Measurements from ENCODE around the gene DGCR8.

The DGCR8 gene

DNA sequence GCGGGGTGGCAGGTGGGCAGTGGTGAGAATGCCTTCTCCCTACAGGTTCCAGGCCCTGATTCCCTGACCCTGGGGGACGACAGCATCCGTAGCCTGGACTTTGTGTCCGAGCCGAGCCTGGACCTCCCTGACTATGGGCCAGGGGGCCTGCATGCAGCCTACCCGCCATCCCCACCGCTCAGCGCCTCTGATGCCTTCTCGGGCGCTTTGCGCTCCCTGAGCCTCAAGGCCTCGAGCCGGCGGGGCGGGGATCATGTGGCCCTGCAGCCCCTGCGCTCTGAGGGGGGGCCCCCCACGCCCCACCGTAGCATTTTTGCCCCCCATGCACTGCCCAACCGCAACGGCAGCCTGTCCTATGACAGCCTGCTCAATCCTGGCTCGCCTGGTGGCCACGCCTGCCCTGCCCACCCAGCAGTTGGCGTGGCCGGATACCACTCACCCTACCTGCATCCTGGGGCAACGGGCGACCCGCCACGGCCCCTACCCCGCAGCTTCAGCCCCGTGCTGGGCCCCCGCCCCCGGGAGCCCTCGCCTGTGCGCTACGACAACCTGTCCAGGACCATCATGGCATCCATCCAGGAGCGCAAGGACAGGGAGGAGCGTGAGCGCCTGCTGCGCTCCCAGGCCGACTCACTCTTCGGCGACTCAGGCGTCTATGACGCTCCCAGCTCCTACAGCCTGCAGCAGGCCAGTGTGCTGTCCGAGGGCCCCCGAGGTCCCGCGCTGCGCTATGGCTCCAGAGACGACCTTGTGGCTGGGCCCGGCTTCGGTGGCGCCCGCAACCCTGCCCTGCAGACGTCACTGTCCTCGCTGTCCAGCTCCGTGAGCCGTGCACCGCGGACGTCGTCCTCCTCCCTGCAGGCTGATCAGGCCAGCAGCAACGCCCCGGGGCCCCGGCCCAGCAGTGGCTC is 62.9 kb downstream of the DGCR8 start:
- no peak for DNase-seq

DNA sequence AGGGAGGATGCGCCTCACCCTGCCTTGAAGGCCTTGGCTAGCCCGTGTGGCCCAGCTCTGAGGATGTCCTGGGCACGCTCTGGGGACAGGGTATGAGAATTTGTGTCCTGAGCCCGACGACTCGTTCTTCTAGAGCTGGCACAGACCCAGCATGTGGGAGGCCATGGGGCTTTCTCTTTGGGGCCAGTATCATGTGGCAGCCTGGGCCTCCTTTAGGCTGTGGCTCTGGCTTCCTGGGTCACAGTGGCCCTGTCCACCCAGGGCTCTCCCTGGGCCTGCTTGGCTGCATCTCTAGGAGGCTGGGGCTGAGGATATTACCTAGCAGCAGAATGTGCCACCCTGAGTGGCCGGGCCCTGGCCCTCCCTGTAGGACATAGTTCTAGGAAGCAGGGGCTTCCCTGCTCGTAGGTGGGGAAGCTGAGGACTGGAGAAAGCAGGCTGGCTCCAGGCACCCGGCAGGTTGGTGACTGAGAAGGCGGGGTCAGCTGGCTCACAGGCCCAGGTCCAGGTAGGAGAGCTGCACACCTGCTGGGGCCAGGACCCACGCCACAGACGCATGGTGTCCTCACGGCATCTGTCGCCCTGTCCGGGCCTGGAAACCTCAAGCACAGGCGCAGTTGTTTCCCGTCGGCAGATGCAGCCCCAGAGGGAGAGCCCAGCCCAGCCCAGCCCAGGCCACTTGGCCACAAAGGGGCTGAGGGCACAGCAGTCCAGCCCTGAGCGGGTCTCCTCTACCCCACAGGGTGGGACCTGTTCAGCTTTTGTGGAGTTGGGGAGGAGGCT is 64.0 kb downstream of the DGCR8 start:
- no peak for DNase-seq

DNA sequence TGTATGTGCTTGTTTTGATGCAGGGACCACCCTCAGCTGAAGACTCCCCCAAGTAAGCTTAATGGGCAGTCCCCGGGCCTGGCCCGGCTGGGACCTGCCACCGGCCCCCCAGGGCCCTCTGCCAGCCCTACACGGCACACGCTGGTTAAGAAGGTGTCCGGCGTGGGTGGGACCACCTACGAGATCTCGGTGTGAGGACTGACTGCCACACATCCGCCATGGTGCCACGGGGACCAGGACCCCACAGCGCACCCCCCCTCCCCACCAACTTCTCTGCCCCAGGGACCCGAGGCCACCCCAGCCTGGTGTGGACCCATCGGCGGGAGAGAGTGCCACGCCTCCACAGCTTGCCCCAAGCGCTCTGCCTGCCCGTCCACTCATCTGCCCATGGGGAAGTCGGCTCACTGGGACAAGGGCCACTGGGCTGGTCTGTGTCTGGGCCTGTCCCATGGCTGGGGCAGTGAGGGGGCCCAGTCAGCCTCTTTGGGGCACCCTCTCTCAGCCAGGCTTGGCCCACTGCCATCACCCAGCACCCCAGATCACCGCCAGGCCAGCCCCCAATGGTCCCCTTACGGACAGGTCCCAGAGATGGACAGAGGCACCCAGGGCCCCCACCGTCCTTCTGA is 65.3 kb downstream of the DGCR8 start:
- DNase-seq = no peak

DNA sequence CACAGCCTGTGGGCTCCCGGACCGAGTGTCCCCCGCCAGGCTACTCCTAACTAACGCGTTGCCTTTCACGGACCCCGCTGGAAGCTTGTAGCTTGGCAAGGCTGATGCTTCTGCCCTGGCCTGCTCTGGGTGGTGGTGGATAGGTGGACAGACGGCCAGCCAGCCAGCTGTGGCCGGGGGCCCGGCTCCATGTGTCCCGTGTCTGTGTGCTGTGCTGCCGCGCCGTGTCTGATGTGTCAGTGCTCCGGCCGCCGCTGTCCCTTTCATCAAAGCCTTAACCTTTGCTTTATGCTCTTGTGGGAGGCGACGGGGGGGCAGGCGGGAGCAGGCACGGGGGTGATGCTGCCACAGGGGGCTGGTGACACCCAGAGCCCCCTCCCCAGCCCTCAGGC is 65.8 kb downstream of the DGCR8 start:
- DNase-seq = no peak

DNA sequence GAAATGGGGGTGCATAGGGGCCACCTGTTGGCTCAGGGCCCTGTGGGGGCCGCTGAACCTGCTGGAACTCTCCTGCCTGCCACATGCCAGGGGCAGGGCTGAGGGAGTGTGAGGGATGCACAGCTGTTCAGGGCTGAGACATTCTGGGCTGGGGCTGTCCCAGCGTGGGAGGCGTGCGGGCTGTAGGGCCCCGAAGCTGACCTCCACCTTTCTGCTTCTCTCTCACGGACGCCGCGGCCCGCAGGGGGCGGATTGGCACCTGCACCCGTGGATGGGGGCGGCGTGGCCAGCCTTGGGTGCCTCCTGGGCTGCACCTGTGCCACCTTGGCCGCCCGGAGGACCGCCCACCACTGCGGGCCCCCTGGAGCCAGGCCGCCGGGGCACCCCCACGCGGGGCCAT is 66.7 kb downstream of the DGCR8 start:
- no peak for DNase-seq

DNA sequence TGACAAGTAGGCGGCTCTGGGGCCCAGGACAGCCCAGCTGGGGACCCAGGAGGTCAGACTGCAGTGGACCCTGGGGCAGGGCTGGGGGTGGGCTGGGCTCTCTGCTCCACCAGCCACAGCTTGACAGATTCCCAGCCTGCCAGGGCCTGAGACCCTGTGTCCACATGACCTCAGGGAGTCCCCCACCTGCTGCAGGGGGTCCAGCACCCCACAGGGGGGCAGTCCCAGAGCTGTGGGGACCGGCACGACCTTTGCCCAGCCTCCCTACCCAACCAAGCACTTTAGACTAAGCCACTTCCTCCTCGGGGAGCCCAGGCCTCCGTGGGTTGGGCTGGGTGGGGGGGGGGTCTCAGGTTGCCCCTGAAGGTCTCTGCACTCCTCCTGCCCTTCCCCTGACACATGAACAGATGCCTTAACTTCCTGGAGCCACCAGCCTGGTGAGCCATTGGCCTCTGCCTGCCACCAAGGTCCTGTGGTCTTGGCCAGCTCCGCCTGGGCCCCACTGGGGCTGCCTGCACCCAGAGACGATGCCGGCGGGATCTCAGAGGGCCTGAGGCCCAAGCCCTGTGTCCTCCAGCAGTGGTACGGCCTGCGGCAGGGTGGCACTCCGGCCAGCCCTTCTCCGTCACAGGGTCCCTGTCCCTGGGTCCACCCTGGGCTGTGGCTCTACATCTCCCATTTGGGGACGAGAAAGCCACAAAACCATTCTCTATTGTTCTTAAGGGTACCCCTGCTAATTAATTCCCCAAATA is 67.4 kb downstream of the DGCR8 start:
- DNase-seq = no peak

DNA sequence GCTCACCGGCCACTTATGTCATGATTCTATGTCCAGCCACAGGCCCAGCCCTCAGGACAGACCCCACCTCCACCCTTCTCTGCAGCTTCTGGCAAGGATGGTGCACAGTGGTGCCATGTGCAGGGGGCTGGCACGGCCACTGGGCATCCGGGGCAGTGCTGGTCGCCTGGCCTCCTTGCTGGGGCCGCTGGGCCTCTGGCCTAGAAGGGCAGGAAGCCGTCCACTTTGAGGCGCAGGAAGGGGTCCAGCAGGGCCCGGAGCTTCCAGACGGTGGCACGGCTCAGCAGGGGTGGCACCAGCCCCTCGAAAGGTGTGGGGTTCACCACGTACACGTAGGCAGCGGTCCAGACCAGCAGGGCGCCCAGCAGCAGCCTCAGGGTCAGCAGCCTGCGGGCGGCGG is 68.4 kb downstream of the DGCR8 start:
- DNase-seq = no peak

DNA sequence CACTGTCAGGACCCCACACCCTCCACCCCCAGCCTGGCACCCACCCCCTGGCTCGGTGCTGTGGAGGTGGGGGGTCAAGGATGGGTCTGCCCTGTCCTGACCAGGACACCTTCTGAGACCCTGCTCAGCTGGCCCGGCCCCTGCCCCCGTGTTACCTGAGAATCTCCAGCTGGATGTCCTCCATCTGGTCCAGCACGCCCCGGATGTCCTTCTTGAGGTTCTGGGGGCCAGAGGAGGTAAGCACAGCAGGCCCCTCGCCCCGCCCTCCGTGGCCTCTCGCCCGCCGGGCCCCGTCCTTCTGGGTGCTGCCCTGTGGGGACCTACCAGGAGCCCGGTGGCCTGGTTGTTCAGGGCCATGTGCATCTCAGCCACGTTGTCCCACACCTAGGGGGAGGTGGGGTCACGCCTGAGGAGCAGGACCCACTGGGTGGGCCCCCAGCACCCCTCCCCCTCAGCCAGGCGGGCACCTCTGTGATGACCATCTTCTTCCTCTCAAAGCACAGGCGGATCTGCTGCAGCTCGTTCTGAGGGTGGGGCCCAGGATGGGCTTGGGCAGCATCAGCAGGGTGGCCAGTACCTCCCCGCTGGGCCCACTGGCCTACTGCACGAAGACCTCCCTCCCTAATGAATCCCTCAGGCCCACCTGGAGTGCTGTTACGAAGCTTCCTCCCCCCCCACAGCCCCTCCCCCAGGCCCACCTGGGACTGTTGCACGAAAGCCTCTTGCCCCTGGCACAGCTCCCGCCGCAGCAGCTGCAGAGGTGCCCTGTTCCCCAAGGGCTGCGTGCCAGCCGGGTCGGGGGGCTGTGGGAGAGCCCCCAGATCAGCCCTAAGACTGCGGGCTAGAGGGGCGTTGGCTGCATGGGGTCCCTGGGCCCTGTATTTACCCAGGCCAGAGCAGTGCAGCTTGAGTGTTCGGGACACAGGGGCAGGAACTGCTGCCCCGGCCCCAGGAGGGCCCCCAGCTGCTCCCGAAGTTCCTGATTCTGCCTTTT is 69.5 kb downstream of the DGCR8 start:
- DNase-seq = no peak

DNA sequence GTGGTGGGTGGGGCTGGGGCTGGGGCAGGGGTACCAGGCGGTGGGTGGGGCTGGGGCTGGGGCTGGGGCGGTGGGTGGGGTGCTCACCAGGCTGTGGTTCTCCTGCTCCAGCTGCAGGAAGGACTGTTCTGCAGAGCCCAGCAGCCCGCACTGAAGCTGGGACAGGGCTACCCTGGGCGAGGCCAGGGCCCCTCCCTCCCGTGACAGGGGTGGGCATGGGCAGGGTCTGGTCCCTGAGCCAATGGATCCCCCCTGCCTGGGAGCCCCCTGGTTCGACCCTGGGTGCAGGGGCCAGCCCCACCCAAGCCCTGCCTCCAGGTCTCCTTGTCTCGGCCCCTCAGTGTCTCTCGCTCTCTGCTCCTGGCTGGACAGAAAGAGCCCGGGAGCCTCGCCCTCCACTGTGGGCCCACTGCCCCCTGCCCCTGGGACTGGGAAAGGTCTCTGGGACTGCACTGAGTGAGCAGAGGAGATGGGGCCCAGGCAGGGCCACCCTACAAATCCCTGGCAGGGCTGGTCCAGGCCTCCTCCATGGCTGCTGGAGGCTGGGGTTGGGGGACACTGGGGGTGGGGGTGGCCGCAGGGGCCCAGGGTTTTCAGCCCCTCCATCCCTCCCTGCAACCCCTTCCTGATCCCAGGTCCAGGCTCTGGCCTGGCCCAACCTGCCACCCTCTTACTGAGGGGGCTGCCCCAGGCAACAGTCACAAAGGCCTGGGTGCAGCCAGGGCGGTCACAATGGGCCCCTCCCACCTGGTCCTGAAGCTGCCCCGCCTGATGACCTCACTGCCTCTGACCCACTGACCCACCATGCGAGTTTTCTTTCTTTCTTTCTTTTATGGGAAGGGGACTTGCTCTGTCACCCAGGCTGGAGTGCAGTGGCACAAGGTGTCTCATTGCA is 70.6 kb downstream of the DGCR8 start, which contains the start of gene CCDC188:
TSS of gene CCDC188 (minus strand) at position 675 of the 895 bp plus-strand sequence. CDS start at position 606, 69 bp downstream.
- DNase-seq = no peak

DNA sequence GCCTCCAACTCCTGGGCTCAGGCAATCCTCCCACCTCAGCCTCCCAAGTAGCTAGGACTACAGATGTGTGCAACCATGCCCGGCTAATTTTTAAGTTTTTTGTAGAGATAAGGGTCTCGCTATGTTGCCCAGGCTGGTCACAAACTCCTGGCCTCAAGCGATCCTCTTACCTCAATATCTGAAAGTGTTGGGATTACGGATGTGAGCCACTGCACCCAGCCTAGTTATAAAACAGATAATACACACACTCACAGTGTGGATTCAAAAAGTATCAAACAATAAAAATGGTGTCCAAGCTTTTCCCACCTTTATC is 71.2 kb downstream of the DGCR8 start:
- no peak for DNase-seq

DNA sequence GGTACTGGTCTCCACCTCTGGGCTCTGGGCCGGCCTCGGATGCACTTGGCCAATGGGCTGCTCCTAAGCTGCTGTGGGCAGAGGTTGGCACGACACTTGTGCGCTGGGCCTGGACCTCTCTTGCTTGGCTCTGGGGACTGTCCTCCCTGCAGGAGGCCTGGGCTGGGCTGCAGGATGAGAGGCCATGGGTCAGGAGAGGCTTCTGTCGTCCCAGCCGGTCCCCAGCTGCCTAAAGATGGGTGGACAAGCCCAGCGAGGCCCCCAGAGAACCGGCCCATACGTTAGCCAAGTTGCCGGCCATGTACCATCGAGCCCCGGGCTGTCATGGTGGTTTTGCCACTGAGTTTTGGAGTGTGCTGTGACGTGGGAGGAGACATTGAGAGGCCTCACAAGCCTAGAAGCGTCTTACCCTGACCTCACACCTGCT is 72.4 kb downstream of the DGCR8 start:
- DNase-seq = no peak

DNA sequence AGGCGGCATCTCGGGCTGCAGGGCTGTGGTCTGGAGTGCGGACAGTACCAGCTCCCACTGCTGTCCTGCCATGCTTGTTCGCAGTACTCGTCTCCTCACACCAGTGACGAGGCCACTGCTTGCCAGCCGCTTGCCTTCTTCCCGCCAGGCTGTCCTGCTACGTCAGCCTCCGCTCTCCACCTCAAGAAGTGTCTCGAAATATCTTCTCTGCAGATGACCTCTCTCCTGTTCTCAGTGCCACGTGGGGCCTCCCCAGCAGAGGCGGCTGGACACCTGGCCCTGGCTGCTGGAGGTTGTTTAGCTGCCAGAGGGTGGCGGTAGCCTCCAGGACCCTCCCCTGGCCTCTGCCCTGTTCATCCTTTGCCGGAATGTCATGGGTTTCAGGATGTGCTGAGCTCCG is 73.9 kb downstream of the DGCR8 start:
- DNase-seq = no peak

DNA sequence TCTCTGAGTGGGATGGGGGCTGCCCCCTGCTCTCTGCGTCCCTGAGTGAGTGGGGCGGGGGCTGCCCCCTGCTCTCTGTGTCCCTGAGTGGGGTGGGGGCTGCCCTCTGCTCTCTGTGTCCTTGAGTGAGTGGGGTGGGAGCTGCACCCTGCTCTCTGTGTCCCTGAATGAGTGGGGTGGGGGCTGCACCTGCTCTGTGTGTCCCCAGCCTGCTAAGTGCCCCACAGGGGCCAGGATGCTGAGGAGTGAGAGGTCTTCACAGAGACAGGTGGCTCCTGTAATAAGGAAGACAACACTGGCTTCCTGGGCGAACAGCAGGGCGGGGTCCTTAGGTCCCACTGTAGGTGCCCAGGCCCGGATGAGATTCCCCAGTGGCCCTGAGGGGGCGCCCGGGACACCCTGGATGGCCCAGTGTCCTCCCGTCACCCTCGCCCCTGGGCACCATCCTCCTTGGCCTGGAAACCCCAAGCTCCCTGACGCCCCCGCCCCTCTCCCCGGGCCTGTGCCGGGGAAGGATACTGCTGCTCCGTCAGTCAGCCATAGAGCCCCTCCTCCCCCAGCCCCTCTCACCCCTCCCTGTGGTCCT is 74.7 kb downstream of the DGCR8 start:
- DNase-seq = no peak

DNA sequence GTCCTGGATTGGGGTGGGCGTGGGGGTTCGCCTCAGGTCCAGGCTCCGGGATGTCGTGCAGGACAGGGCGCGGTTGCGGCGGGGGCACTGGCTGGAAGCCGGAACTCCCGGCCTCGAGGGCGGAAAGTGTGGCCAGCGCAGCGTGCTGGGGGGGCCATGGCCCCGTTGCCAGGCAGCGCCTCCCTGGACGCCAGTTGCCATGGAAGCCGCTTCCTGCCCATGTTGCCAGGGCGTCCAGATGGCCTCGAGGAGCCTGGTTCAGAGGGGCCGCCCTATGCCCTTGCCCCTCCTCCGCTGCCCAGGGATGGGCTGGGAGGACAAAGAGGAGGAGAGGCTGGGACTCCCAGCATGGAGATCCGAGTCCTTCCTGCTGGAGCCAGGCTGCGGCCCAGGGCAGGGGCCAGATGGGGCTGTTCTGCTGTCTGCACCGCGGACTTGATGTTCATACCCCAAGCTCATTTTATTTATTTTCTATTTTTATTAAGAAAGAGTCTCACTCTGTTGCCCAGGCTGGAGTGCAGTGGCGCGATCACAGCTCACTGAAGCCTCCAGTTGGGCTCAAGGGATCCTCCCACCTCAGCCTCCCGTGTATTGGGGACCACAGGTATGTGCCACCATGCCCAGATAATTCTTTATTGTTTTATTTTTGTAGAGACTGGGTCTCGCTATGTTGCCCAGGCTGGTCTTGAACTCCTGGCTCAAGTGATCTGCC is 75.4 kb downstream of the DGCR8 start:
- DNase-seq = no peak

DNA sequence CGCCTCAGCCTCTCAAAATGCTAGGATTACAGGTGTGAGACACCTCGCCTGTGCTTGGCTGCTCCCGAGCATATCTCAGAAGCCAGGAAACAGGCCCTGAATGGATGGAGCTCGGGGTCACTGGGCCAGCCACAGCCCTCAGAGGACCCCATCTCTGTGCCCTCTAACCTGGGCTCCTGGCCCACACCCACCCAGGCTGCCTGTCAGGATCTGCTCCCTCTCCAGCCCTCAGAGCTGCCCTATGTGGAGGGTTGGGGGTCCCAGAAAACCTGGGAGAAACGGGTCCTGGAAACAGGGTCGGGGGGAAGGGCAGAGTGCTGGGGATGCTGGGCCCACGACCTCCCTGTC is 76.0 kb downstream of the DGCR8 start:
- DNase-seq = no peak

DNA sequence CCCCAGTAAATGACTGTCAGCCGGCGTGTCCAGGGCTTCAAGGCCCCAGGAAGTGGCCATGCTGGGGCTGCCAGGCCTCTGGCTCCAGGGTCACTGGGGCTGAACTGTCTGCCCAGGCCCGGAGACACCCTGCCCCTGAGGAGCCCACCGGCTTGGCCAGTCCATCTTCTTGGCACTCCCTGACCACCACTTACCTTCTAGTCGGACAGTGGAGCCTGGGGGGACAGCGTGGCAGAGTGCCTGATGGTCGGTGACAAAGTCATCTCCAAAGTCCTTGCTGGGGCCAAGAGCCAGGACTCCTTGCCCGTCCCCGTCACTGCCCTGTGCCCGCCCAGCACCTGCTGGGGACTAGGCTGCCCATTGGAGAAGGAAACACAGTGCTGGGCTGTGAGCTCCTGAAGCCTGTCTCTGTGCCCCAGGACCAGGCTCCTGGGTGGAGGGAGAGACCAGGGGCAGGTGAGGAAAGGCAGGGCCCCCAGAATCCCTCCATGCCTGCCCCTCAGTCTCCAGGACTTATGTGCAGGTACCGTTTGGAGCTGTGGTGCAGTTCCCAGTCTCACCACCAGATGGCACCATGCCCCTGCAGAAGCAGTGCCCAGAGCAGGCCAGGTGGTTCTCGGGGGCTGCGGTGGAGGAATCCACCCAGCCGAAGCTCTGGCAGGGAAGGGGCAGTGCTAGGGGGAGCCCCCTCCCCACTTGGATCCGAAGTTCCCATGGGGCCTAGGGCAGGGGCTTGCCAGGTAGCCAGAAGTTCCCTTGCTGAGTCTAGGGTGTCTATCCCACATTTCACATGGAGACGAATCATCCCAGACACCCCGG is 76.8 kb downstream of the DGCR8 start:
- peak; percentile 90 for DNase-seq

DNA sequence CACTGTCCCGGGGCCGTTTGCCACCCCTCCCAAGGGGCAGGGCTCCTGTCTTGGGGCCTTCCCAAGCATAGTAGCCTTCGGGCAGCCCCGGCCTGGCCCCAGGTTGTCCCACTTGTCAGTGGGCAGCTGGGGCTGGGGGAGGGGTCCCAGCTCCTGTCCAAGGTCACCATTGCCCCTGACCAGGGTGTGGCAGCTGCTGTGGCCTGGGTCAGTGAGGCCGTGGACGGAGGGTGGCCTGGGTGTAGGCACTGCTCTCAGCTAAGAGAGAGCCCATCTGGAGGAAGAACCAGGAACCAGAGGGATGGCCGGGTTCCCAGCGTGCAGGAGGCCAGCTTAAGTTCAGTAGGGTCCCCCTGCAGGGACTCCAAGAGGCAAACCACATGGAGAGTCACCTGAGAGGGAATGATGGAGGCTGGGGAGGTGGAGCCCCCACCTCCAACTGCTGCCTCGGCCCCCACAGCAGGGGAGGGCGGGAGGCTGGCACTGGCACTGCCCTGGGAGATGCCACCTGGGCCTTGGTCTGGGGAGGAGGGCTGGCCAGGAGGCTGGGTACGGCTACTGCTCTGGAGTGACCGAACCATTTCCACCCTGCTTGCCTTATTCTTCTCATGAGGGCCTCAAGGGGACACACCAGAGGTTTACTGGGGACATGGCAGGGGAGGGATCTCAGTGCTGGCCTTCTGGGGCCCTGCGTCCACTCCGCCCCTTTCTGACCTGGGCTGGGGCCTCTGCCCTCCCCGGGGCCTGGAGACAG is 77.6 kb downstream of the DGCR8 start:
- no peak for DNase-seq

Measured in stimulated activated CD4-positive, alpha-beta T cell treated with anti-CD3 and anti-CD28 coated beads, Interleukin-4, amount 100 ng/mL, for 24 hours (primary cell).